HepG2 (cell line): ENCODE data around the gene ADAM22. TPM values are rescaled to one million over a fixed set of nuclear protein-coding genes. Genes with fewer than 3 reads are reported as not detected.

ENCODE experiments used
- ATAC-seq: fragments of 200-7000 bp; cut with Tn5 transposase; 3 replicates; pipeline ENCODE4 v1.9.1; 2020; ENCODE audit warnings: mild to moderate bottlenecking, moderate library complexity
- BruUV-seq: library from RNA; stranded (reverse); fragments of 400-500 nt; replicated peaks from 2 replicates; lab custom pipeline; 2021; lab: Mats Ljungman, UMichigan
- CTCF ChIA-PET: fragments of 300-600 bp; formaldehyde crosslinking; extraction: SDS; loops from one replicate; lab custom pipeline; 2021; ENCODE audit warnings: low total read pairs, inconsistent platforms, low intra/inter-chr PET ratio; lab: Yijun Ruan, JAX
- POLR2A ChIA-PET: fragments of 350-600 bp; sonication (Branson Sonifier 250); formaldehyde crosslinking; loops from one replicate; lab custom pipeline; 2020; ENCODE audit warnings: antibody characterized with exemption, inconsistent platforms; lab: Yijun Ruan, JAX
- DNase-seq: peaks from one replicate; pipeline ENCODE4 v3.0.0-alpha.2; 2015; ENCODE audit warnings: low spot score
- FAIRE-seq: peaks from 3 replicates; lab custom pipeline; 2011; peaks lifted over from hg19 to GRCh38; lab: Jason Lieb, UNC
- H2AFZ ChIP-seq: one replicate; pipeline ENCODE4 v1.6.1; 2011; ENCODE audit warnings: low read length, inconsistent platforms
- H3K27ac ChIP-seq: fragments of 300-600 bp; 3 replicates; pipeline ENCODE4 v1.8.0; 2011; ENCODE audit warnings: mixed run types, mild to moderate bottlenecking, mixed read lengths, low read length, inconsistent platforms; ENCODE audit not compliant: insufficient read depth; ENCODE audit errors: extremely low read length
- H3K27me3 ChIP-seq, 2 experiments: fragments of 200-600 bp in 1 of 2; 2 replicates in 1 of 2; 3 replicates in 1 of 2; pipeline versions ENCODE4 v1.6.0 to v1.8.0; 2011; ENCODE audit warnings: low read length in 2 of 2, mild to moderate bottlenecking in 2 of 2, moderate library complexity in 2 of 2, inconsistent platforms in 1 of 2; ENCODE audit not compliant: insufficient read depth in 2 of 2, control insufficient read depth in 1 of 2
- H3K36me3 ChIP-seq, 2 experiments: fragments of 200-600 bp in 1 of 2; replicated peaks in 1 of 2; 2 replicates in 1 of 2; 3 replicates in 1 of 2; pipeline versions ENCODE4 v1.5.1 to v1.8.0; 2011; ENCODE audit warnings: low read length in 2 of 2, inconsistent platforms in 1 of 2; ENCODE audit not compliant: insufficient read depth in 2 of 2, control insufficient read depth in 1 of 2
- H3K4me1 ChIP-seq: 2 replicates; pipeline ENCODE4 v1.5.1; 2012; ENCODE audit warnings: low read length, inconsistent platforms; ENCODE audit not compliant: insufficient read depth
- H3K4me2 ChIP-seq: 2 replicates; pipeline ENCODE4 v1.6.0; 2011; ENCODE audit warnings: low read depth, low read length, inconsistent platforms
- H3K4me3 ChIP-seq, 3 experiments: fragments of 200-600 bp in 1 of 3; sonication (generic), shearing (Covaris generic) in 1 of 3; replicated peaks in 1 of 3; 2 replicates each; pipeline ENCODE4 v1.5.1; 2011 to 2016; ENCODE audit warnings: low read length in 3 of 3, inconsistent platforms in 2 of 3, low read depth in 2 of 3, mild to moderate bottlenecking in 2 of 3, control low read depth in 1 of 3, mixed read lengths in 1 of 3; ENCODE audit not compliant: insufficient read depth in 1 of 3
- H3K79me2 ChIP-seq: one replicate; pipeline ENCODE4 v1.6.1; 2011; ENCODE audit warnings: low read length, inconsistent platforms; ENCODE audit not compliant: insufficient read depth
- H3K9ac ChIP-seq: 2 replicates; pipeline ENCODE4 v1.6.0; 2011; ENCODE audit warnings: mild to moderate bottlenecking, low read depth, low read length, inconsistent platforms; ENCODE audit not compliant: insufficient read depth
- H3K9me3 ChIP-seq: 2 replicates; pipeline ENCODE4 v1.5.1; 2012; ENCODE audit warnings: mild to moderate bottlenecking, low read length
- H4K20me1 ChIP-seq: 2 replicates; pipeline ENCODE4 v1.6.0; 2011; ENCODE audit warnings: inconsistent platforms, mild to moderate bottlenecking, low read length, moderate library complexity; ENCODE audit not compliant: insufficient read depth
- CEBPB ChIP-seq: IDR thresholded peaks from 2 replicates; pipeline ENCODE4 v1.6.1; 2011; ENCODE audit warnings: low read depth, low read length, improper control_type of control experiment, borderline replicate concordance
- EZH2 ChIP-seq: conservative IDR thresholded peaks from 2 replicates; pipeline ENCODE4 v1.6.1; 2012; ENCODE audit warnings: mild to moderate bottlenecking, low read depth, low read length, moderate library complexity
- GZF1 ChIP-seq: sonication (generic); formaldehyde crosslinking; IDR thresholded peaks from 2 replicates; pipeline ENCODE4 v1.5.1; 2020; ENCODE audit warnings: mild to moderate bottlenecking, missing genetic modification reagents
- MYC ChIP-seq: sonication (generic); formaldehyde crosslinking; IDR thresholded peaks from 2 replicates; pipeline ENCODE4 v1.9.0; 2021; ENCODE audit warnings: missing genetic modification reagents, borderline replicate concordance
- WGBS: methylation state at CpG from one replicate; pipeline ENCODE4 v1.1.6; 2017; ENCODE audit warnings: low lambda C conversion rate; 5-methylcytosine and 5-hydroxymethylcytosine counted together
- in situ Hi-C: cut with HindIII; loops from 2 replicates; pipeline ENCODE4 v1.10.0; 2017; ENCODE audit warnings: low pct_unique_long_range_greater_than_20kb; ENCODE audit not compliant: extremely low pct_ligation_motif_present
- intact Hi-C: fragments of 100-400 bp; cut with micrococcal nuclease; formaldehyde crosslinking; loops from one replicate; pipeline ENCODE4 v1.10.0; 2022; ENCODE audit not compliant: unreplicated experiment
- polyA plus RNA-seq, 8 experiments: library from polyadenylated mRNA; depleted of rRNA in 3 of 8; stranded (reverse) in 7 of 8; unstranded in 1 of 8; fragments of >200 nt; fragmentation: Illumina TruSeq in 4 of 8; extraction: Trizol in 4 of 8; gene quantifications; 2 replicates each; pipeline versions ENCODE4 v1.2.1 to v1.2.3, GENCODE V29; 2011 to 2016; ENCODE audit warnings: low read depth in 4 of 8, missing spikeins in 1 of 8, mixed read lengths in 1 of 8; ENCODE audit not compliant: insufficient read depth in 1 of 8
- total RNA-seq, 5 experiments: library from RNA; depleted of rRNA; stranded (reverse); fragments of >200 nt; fragmentation: Illumina TruSeq; extraction: Trizol; gene quantifications; 2 replicates each; pipeline ENCODE4 v1.2.3, GENCODE V29; 2016; ENCODE audit warnings: low read depth in 1 of 5
- TF ChIP-seq, protein P1 (sequence below): sonication (generic); formaldehyde crosslinking; IDR thresholded peaks from 2 replicates; pipeline ENCODE4 v1.4.0; 2020; ENCODE audit warnings: mild to moderate bottlenecking, missing genetic modification reagents
- TF ChIP-seq, protein P2 (sequence below): sonication (generic); formaldehyde crosslinking; IDR thresholded peaks from 2 replicates; pipeline ENCODE4 v1.5.0; 2020; ENCODE audit warnings: missing genetic modification reagents, mild to moderate bottlenecking, borderline replicate concordance

ADAM22 gene
- total and polyA plus RNA-seq, 2 of the 13 experiments (the other 11 are each of a cell fraction or from before 2014, with no cell fraction given) = 1.9 to 6.7 TPM

DNA sequence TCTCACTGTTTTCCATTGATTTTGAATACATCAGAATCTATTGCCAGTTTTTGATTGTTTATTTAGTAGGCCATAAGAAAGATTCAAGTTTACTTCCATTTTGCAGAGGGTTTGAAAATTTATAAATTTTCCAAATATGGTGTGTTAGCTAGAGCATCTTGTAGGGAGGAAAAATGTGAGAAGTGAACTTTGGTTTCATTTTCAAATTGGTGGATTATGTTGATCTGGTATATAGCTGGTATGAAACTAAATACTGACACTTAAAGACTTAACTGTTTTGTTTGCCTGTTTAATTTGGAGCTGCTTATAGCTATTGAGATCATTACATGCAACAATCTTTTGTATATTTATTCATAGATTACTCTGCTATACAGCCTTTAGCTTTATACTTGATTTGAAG, 108.1 kb downstream of the ADAM22 start (continued):
- TF ChIP-seq, protein P1, sequence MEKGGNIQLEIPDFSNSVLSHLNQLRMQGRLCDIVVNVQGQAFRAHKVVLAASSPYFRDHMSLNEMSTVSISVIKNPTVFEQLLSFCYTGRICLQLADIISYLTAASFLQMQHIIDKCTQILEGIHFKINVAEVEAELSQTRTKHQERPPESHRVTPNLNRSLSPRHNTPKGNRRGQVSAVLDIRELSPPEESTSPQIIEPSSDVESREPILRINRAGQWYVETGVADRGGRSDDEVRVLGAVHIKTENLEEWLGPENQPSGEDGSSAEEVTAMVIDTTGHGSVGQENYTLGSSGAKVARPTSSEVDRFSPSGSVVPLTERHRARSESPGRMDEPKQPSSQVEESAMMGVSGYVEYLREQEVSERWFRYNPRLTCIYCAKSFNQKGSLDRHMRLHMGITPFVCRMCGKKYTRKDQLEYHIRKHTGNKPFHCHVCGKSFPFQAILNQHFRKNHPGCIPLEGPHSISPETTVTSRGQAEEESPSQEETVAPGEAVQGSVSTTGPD (CRISPR knock-in tag) = no peak
- TF ChIP-seq MYC (CRISPR knock-in tag) = no peak
- no peak for TF ChIP-seq GZF1 (CRISPR knock-in tag)
- TF ChIP-seq, protein P2, sequence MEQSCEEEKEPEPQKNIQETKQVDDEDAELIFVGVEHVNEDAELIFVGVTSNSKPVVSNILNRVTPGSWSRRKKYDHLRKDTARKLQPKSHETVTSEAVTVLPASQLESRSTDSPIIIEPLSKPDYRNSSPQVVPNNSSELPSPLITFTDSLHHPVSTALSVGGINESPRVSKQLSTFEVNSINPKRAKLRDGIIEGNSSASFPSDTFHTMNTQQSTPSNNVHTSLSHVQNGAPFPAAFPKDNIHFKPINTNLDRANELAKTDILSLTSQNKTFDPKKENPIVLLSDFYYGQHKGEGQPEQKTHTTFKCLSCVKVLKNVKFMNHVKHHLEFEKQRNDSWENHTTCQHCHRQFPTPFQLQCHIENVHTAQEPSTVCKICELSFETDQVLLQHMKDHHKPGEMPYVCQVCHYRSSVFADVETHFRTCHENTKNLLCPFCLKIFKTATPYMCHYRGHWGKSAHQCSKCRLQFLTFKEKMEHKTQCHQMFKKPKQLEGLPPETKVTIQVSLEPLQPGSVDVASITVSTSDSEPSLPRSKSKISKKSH (CRISPR knock-in tag) = no peak
- TF ChIP-seq, all 625 proteins: peak for 0

DNA sequence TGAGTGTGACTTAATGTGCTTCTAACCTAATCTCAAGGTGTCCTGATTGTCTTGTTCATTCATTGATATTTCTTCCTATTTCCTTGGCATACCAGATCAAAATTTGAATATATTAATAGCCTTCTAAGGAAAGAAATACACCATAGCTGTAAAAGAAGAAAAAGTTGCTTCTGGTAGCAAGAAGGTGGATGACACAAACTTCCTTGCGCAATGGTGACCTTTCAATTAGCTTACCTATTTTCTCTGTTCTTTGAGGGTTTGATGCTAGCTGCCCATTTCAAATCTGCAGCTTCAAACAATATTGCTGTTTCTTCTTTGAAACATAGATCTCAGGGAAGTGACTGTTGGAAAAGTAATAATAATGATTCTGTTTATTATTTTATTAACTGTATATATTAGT, 108.8 kb downstream of the ADAM22 start:
- ATAC-seq (no peak), DNase-seq (no peak), FAIRE-seq (no peak)
- Histone ChIP-seq H2AFZ (no peak overlapping the region), H3K4me2 (no peak overlapping the region), H3K4me3 (no peak overlapping the region), H3K27me3 (no peaks in the 10 kb centered on the region), H3K4me1 (no peaks in the 10 kb centered on the region), H4K20me1 (no peaks in the 10 kb centered on the region), H3K9ac (no peak overlapping the region), H3K9me3 (no peaks in the 10 kb centered on the region), H3K79me2 (no peaks in the 10 kb centered on the region), H3K36me3 (no peaks in the 10 kb centered on the region), H3K27ac (no peak overlapping the region)
- ChIA-PET CTCF (no interaction called here), POLR2A (no interaction called here)
- in situ Hi-C loops = no loop called here
- WGBS = 100% methylated on average over 1 of the region's 1 CpG
- TF ChIP-seq CEBPB (peak; percentile 72), EZH2 (no peak)
- intact Hi-C loops = no loop called here
- BruUV-seq = no TSS peak
